Measurements from ENCODE around the gene SDSL. TPM values are rescaled to one million over a fixed set of nuclear protein-coding genes. Genes with fewer than 3 reads are reported as not detected.

SDSL gene
- total and polyA plus RNA-seq, 2 experiments from 2014 or later = not detected

DNA sequence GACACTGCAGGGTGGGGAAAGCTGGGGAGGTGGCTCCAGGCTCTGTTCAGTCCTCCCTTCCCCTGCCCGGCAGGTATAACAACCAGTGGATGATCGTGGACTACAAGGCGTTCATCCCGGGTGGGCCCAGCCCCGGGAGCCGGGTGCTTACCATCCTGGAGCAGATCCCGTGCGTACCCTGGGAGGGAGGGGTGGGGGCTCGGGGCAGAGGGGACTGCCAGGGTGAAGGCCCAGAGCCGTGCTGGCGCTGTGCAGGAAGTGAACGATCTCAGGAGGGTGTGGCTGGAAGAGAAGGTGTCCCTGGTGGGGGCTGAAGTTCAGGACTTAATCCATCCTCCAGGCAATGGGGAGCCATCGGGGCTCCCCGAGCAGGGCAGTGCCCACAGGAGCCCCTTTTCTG is 37.4 kb upstream of the SDSL start:
- Histone ChIP-seq H3K4me2 (no peak overlapping the region), H3K27ac (ENCODE audit: low read depth) (no peak overlapping the region), H3K36me3 (ENCODE audit: insufficient read depth) (no peaks in the 10 kb centered on the region), H3K27me3 (ENCODE audit: insufficient read depth) (no peaks in the 10 kb centered on the region), H3K4me1 (ENCODE audit: insufficient read depth) (no peaks in the 10 kb centered on the region), H2AFZ (no peak overlapping the region), H3K9me2 (ENCODE audit: insufficient read depth) (no peaks in the 10 kb centered on the region), H3F3A (replicated peaks; ENCODE audit: low read depth) (no peaks in the 10 kb centered on the region), H4K20me1 (replicated peaks; ENCODE audit: insufficient read depth) (no peaks in the 10 kb centered on the region), H3K79me2 (replicated peaks; ENCODE audit: insufficient read depth) (no peaks in the 10 kb centered on the region), H3K4me3 (no peak overlapping the region)
- no peak overlapping the region for H3K4me3 Mint-ChIP-seq
- H3K27me3 Mint-ChIP-seq (ENCODE audit: insufficient read depth, low read depth, poor library complexity) = peaks cover 3% of the 10 kb centered on the region
- TF ChIP-seq, protein P1, sequence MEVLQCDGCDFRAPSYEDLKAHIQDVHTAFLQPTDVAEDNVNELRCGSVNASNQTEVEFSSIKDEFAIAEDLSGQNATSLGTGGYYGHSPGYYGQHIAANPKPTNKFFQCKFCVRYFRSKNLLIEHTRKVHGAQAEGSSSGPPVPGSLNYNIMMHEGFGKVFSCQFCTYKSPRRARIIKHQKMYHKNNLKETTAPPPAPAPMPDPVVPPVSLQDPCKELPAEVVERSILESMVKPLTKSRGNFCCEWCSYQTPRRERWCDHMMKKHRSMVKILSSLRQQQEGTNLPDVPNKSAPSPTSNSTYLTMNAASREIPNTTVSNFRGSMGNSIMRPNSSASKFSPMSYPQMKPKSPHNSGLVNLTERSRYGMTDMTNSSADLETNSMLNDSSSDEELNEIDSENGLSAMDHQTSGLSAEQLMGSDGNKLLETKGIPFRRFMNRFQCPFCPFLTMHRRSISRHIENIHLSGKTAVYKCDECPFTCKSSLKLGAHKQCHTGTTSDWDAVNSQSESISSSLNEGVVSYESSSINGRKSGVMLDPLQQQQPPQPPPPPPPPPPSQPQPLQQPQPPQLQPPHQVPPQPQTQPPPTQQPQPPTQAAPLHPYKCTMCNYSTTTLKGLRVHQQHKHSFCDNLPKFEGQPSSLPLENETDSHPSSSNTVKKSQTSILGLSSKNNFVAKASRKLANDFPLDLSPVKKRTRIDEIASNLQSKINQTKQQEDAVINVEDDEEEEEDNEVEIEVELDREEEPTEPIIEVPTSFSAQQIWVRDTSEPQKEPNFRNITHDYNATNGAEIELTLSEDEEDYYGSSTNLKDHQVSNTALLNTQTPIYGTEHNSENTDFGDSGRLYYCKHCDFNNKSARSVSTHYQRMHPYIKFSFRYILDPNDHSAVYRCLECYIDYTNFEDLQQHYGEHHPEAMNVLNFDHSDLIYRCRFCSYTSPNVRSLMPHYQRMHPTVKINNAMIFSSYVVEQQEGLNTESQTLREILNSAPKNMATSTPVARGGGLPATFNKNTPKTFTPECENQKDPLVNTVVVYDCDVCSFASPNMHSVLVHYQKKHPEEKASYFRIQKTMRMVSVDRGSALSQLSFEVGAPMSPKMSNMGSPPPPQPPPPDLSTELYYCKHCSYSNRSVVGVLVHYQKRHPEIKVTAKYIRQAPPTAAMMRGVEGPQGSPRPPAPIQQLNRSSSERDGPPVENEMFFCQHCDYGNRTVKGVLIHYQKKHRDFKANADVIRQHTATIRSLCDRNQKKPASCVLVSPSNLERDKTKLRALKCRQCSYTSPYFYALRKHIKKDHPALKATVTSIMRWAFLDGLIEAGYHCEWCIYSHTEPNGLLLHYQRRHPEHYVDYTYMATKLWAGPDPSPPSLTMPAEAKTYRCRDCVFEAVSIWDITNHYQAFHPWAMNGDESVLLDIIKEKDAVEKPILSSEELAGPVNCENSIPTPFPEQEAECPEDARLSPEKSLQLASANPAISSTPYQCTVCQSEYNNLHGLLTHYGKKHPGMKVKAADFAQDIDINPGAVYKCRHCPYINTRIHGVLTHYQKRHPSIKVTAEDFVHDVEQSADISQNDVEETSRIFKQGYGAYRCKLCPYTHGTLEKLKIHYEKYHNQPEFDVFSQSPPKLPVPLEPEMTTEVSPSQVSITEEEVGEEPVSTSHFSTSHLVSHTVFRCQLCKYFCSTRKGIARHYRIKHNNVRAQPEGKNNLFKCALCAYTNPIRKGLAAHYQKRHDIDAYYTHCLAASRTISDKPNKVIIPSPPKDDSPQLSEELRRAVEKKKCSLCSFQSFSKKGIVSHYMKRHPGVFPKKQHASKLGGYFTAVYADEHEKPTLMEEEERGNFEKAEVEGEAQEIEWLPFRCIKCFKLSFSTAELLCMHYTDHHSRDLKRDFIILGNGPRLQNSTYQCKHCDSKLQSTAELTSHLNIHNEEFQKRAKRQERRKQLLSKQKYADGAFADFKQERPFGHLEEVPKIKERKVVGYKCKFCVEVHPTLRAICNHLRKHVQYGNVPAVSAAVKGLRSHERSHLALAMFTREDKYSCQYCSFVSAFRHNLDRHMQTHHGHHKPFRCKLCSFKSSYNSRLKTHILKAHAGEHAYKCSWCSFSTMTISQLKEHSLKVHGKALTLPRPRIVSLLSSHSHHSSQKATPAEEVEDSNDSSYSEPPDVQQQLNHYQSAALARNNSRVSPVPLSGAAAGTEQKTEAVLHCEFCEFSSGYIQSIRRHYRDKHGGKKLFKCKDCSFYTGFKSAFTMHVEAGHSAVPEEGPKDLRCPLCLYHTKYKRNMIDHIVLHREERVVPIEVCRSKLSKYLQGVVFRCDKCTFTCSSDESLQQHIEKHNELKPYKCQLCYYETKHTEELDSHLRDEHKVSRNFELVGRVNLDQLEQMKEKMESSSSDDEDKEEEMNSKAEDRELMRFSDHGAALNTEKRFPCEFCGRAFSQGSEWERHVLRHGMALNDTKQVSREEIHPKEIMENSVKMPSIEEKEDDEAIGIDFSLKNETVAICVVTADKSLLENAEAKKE (CRISPR knock-in tag; IDR thresholded peaks at IDR 0.05) = no peak
- TF ChIP-seq CREB1 (CRISPR knock-in tag; IDR thresholded peaks at IDR 0.05; ENCODE audit: low read depth) (no peak), EZH2phosphoT487 (IDR thresholded peaks at IDR 0.05; ENCODE audit: unreplicated experiment) (no peak), ZNF114 (CRISPR knock-in tag; IDR thresholded peaks at IDR 0.05) (no peak), STAT1 (IDR thresholded peaks at IDR 0.05; ENCODE audit: unreplicated experiment) (no peak), JUNB (IDR thresholded peaks at IDR 0.05; ENCODE audit: unreplicated experiment) (no peak), NANOG (IDR thresholded peaks at IDR 0.05; ENCODE audit: borderline replicate concordance) (no peak), EZH2 (IDR thresholded peaks at IDR 0.05; ENCODE audit: low read depth, unreplicated experiment) (no peak), ZNF331 (CRISPR knock-in tag; IDR thresholded peaks at IDR 0.05; ENCODE audit: low read depth) (no peak), POLR2AphosphoS5 (IDR thresholded peaks at IDR 0.05; ENCODE audit: low read depth) (no peak)
- TF ChIP-seq, protein P2, sequence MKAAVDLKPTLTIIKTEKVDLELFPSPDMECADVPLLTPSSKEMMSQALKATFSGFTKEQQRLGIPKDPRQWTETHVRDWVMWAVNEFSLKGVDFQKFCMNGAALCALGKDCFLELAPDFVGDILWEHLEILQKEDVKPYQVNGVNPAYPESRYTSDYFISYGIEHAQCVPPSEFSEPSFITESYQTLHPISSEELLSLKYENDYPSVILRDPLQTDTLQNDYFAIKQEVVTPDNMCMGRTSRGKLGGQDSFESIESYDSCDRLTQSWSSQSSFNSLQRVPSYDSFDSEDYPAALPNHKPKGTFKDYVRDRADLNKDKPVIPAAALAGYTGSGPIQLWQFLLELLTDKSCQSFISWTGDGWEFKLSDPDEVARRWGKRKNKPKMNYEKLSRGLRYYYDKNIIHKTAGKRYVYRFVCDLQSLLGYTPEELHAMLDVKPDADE (IDR thresholded peaks at IDR 0.05) = no peak
- TF ChIP-seq, protein P3, sequence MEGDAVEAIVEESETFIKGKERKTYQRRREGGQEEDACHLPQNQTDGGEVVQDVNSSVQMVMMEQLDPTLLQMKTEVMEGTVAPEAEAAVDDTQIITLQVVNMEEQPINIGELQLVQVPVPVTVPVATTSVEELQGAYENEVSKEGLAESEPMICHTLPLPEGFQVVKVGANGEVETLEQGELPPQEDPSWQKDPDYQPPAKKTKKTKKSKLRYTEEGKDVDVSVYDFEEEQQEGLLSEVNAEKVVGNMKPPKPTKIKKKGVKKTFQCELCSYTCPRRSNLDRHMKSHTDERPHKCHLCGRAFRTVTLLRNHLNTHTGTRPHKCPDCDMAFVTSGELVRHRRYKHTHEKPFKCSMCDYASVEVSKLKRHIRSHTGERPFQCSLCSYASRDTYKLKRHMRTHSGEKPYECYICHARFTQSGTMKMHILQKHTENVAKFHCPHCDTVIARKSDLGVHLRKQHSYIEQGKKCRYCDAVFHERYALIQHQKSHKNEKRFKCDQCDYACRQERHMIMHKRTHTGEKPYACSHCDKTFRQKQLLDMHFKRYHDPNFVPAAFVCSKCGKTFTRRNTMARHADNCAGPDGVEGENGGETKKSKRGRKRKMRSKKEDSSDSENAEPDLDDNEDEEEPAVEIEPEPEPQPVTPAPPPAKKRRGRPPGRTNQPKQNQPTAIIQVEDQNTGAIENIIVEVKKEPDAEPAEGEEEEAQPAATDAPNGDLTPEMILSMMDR (conservative IDR thresholded peaks at IDR 0.05; ENCODE audit: low read depth in 2 of 2) = no peak
- TF ChIP-seq, protein P4, sequence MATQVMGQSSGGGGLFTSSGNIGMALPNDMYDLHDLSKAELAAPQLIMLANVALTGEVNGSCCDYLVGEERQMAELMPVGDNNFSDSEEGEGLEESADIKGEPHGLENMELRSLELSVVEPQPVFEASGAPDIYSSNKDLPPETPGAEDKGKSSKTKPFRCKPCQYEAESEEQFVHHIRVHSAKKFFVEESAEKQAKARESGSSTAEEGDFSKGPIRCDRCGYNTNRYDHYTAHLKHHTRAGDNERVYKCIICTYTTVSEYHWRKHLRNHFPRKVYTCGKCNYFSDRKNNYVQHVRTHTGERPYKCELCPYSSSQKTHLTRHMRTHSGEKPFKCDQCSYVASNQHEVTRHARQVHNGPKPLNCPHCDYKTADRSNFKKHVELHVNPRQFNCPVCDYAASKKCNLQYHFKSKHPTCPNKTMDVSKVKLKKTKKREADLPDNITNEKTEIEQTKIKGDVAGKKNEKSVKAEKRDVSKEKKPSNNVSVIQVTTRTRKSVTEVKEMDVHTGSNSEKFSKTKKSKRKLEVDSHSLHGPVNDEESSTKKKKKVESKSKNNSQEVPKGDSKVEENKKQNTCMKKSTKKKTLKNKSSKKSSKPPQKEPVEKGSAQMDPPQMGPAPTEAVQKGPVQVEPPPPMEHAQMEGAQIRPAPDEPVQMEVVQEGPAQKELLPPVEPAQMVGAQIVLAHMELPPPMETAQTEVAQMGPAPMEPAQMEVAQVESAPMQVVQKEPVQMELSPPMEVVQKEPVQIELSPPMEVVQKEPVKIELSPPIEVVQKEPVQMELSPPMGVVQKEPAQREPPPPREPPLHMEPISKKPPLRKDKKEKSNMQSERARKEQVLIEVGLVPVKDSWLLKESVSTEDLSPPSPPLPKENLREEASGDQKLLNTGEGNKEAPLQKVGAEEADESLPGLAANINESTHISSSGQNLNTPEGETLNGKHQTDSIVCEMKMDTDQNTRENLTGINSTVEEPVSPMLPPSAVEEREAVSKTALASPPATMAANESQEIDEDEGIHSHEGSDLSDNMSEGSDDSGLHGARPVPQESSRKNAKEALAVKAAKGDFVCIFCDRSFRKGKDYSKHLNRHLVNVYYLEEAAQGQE (IDR thresholded peaks at IDR 0.05; ENCODE audit: unreplicated experiment) = no peak
- H3K27ac Mint-ChIP-seq = no peak overlapping the region
- DNase-seq (ENCODE audit: low spot score) (no peak), ATAC-seq (no peak)
- H3K4me1 Mint-ChIP-seq = no peaks in the 10 kb centered on the region
- no peaks in the 10 kb centered on the region; the same call in 2 of the 3 replicates for H3K9me3 Mint-ChIP-seq
- H3K36me3 Mint-ChIP-seq (ENCODE audit: low read depth) = peaks cover 12% of the 10 kb centered on the region

Data from GM23338 (cell line).